Kasumi-1 (cell line): Measurements from ENCODE around the gene CCDC9B.

Experiments used
- DNase-seq, 2 experiments: peaks; one replicate each; lab custom pipeline; 2025; lab: John Stamatoyannopoulos, UW

CCDC9B gene

GRCh38 chr15:40289140-40289775 lies 51.5 kb downstream of the CCDC9B start:
- no peak for DNase-seq

- DNase-seq, result no peak
These were observed 52.8 kb downstream of the CCDC9B start for GRCh38 chr15:40287968-40288367.

DNA sequence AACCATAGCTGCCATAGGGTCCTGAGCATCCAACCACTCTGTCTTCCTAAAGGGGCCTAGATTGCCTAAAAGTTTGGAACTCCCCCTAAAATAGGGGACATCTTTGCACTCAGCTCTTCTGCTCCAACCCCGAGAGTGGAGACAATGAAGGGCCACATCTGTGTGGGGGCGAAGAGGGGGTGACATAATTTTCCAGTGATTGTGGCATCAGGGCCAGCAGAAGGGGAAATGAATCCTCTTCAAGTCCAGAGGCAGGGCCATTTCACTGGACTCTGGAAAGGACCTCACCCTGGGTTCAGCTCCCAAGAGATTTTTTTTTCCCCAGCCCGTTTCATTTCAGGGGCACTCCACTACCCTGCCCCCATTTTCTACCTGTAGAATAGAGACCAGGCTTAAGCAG lies 53.2 kb downstream of the CCDC9B start:
- DNase-seq, result no peak

GRCh38 chr15:40286794-40287193 lies 53.9 kb downstream of the CCDC9B start:
- no peak for DNase-seq

DNA sequence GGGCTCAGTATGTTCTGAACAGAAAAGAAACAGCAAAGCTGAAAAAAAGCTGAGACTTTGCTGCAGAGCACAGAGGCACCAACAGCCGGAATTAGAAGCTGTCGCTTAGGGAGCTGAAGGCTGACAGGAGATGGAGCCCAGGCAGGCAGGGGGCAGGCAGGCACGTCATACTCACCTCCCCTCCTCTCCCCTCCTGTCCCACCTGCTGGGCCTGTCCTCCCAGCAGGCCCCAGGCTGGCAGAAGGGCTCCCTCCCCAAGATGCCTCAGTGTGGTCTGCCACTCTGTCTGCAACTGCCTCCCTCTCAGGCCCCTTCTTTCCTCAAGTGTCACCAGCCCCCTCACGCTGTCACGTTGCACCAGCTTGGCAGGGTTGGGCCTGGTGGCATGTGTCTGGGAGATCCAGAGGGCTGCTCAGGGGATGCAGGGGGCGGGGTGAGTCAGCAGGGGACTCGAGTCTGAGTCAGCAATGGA lies 54.6 kb downstream of the CCDC9B start:
- no peak for DNase-seq

- no peak for DNase-seq
These were observed 55.2 kb downstream of the CCDC9B start for GRCh38 chr15:40285554-40286011.

- DNase-seq, result no peak
These were observed 55.6 kb downstream of the CCDC9B start for GRCh38 chr15:40285151-40285550.

DNA sequence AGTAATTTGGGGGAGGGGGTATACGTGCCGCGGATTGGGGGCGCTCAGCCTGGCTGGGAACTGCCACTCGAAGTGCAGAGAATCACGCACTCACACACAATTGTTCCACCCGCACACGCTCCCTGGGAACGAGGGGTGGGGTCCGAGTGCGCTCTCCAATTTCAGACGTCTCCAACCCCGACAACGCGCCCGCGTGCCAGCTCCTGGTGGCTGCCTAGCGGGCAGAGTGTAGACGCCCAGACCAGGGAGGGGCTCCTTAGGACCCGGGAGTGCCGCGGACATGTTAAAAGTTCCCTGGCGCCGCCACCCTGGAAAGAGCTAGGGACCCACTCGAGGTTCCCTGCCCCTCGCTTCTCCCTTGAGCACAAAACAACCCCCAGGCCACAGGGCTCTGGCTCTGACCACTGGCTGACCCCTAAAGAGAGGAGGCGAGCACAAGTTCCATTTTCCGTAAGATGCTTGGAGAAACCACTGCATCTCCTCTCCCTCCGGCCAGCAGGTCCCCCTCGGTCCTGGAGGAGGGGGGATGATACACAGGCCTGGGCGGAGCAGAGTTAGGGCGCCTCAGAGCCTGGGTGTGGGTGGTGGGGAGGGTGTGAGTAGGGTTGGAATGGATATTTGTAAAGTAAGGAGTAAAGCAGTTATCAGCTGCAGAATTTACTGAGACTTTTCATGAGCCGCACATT lies 57.0 kb downstream of the CCDC9B start:
- DNase-seq, result no peak

DNA sequence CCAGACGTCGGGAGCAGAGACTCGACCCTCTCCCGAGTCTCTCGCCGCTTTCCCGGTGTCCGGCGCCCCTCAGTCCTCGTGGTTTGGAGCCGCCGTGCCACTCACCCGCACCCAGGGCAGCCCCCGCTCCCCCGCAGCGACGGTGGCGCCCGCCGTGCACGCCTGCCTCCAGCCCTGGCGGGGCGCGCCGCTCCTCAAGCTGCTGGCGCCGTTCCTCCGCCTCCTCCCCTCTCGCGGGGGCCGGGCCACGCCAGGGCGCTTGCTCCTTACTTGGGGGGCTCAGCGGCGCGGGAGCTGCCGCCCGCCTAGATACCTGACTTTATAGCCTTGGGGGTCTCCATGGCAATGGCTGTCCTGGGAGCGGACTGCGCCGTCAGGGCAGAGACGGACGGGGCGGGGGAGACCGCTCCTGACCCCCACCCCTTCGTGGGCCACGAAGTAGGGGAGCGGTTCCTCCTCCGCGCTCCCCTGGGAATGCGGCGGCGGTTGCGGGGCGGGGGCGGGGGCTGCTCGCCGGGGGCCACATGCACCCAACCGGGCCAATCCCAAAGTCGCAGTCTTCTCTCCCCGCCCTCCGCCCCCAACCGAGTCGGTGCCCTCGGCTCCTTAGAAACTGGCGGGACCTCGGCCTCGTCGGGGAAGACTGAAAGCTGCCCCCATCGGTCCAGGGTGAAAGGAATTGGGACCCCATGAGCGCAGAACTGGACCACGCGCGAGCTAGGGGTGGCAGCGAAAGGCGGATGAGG lies 57.7 kb downstream of the CCDC9B start, which contains the start of gene ANKRD63:
Gene ANKRD63 (minus strand): TSS at position 196 of the 746 bp plus-strand sequence. CDS start 478 bp downstream, outside the sequence.
- DNase-seq, result peak in 1 of 2 experiments; percentile 16

DNA sequence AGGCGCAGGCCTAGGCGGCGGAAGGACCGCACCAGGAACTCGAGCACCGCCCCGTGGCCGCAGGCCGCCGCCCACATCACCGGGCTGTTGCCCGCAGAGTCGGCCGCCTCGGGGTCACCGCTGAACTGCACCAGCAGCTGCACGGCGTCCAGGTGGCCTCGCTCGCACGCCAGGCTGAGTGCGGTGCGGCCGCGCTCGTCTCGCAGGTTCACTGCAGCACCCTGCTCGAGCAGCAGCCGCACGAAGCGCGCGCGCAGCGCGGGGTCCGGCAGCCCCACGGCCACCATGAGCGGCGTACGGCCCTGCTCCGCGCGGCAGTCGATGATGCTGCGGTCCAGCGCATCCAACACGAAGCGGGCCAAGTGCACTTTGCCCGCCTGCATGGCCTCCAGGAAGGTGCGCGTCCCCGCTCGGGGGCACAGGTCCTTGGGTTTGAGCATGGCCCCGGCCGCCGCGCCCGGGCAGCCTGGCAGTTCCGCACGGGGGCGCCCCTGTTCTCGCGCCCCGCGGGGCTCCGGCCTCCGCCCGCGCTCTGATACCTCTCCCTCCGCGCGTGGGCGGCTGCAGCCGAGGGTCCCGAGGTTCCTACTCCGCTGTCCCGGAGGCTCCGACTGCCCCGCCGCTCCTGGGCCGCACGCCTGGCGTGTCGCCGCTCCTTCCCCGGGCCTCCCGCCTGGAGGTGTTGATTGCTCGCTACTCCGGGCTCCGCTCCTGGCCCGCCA lies 58.4 kb downstream of the CCDC9B start:
- peak; percentile 19 to 26 for DNase-seq

GRCh38 chr15:40281801-40282146 lies 59.0 kb downstream of the CCDC9B start:
- no peak for DNase-seq
